Measurements from ENCODE around the gene SCP2D1. TPM values are rescaled to one million over a fixed set of nuclear protein-coding genes. Genes with fewer than 3 reads are reported as not detected.

Gene SCP2D1
- total RNA-seq, 4 donors from 2014 or later = not detected

DNA sequence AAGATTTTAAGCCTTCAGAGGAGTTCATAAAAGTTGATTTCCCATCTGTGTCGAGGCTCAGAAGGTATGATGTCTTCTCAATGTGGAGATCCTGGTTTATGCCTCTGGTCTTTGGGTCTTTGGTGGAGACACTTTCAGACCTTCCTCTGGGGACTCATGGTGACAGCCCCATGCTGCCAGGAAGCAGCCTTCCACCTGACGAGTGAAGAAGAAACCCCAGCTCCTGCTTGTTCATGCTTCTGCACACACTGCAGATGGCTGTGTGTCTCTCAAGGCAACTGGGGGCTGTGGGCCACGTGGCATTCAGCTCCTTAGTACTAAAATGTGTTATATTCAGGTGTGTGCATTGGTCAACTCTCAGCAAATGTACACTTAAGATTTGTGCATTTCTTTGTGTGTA lies 4.9 kb upstream of the SCP2D1 start:
- 58% methylated on average over 3 of the region's 3 CpGs for WGBS
- intact Hi-C loops (cut with DNase I) = no loop called here

DNA sequence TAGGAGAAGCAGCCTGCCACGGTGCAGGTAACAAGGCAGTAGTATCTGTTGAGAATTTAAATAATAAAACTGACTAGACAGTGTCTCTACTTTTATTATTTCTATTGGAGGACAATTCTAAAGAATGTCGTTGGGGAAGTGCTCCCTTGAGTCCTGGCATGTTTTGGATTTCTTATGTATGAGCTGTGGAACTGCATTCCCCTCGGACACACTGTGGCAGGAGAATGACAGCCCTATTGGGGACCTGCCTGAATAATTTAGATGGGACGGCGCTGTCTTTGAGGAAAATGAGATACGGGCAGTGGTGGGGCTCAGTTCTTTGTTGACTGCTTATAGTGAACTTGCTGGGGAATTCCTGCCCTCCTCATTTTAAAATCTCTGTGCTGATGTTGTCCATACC lies 2.4 kb upstream of the SCP2D1 start:
- TF ChIP-seq EP300 (IDR thresholded peaks at IDR 0.05) (no peak), POLR2A (IDR thresholded peaks at IDR 0.05; ENCODE audit: low read depth) (no peak), POLR2AphosphoS5 (IDR thresholded peaks at IDR 0.05) (no peak)
- TF ChIP-seq, protein P1, sequence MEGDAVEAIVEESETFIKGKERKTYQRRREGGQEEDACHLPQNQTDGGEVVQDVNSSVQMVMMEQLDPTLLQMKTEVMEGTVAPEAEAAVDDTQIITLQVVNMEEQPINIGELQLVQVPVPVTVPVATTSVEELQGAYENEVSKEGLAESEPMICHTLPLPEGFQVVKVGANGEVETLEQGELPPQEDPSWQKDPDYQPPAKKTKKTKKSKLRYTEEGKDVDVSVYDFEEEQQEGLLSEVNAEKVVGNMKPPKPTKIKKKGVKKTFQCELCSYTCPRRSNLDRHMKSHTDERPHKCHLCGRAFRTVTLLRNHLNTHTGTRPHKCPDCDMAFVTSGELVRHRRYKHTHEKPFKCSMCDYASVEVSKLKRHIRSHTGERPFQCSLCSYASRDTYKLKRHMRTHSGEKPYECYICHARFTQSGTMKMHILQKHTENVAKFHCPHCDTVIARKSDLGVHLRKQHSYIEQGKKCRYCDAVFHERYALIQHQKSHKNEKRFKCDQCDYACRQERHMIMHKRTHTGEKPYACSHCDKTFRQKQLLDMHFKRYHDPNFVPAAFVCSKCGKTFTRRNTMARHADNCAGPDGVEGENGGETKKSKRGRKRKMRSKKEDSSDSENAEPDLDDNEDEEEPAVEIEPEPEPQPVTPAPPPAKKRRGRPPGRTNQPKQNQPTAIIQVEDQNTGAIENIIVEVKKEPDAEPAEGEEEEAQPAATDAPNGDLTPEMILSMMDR (IDR thresholded peaks at IDR 0.05) = no peak
- Histone ChIP-seq H3K27me3 (no peaks in the 10 kb centered on the region), H3K9me3 (no peaks in the 10 kb centered on the region), H3K27ac (replicated peaks in 1 of 4) (no peak overlapping the region), H3K4me3 (no peak overlapping the region), H3K4me1 (no peaks in the 10 kb centered on the region), H3K36me3 (no peaks in the 10 kb centered on the region)
- DNase-seq (ENCODE audit: extremely low spot score) = no peak
- intact Hi-C loops (cut with DNase I) = no loop called here
- WGBS = 85% methylated on average over 6 of the region's 6 CpGs

More for the DNA sequence above, 4.9 kb upstream of the SCP2D1 start:
- no peak overlapping the region for H3K27ac ChIP-seq (replicated peaks in 1 of 4)
- H3K9me3 ChIP-seq = no peaks in the 10 kb centered on the region
- no peaks in the 10 kb centered on the region for H3K27me3 ChIP-seq
- no peak overlapping the region for H3K4me3 ChIP-seq
- TF ChIP-seq POLR2A (IDR thresholded peaks at IDR 0.05; ENCODE audit: low read depth) (no peak), EP300 (IDR thresholded peaks at IDR 0.05) (no peak), POLR2AphosphoS5 (IDR thresholded peaks at IDR 0.05) (no peak)
- TF ChIP-seq, protein P1 (IDR thresholded peaks at IDR 0.05) = no peak
- no peak for DNase-seq (ENCODE audit: extremely low spot score)
- H3K36me3 ChIP-seq = no peaks in the 10 kb centered on the region
- H3K4me1 ChIP-seq = no peaks in the 10 kb centered on the region

DNA sequence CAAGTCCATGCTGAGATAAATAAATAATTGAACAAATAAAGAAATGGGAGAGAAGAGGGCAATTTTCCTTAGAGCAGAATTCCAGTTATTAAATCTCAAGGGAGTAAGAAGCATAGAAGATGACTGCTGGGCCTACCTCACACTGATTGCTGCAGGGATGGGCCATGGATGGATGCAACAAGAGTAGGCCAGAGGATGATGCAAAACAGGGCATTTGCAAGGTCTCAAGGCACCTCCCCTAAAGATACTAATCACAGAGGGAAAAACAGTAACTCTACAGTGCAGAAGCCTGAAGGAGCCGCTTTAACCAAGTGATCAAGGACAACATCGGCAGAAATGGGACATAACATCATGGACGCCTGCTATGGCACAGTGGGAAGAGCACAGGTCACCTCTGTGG lies 1.7 kb upstream of the SCP2D1 start:
- WGBS = 97% methylated on average over 3 of the region's 3 CpGs
- TF ChIP-seq POLR2AphosphoS5 (IDR thresholded peaks at IDR 0.05) (no peak), POLR2A (IDR thresholded peaks at IDR 0.05; ENCODE audit: low read depth) (no peak), EP300 (IDR thresholded peaks at IDR 0.05) (no peak)
- TF ChIP-seq, protein P1 (IDR thresholded peaks at IDR 0.05) = no peak
- intact Hi-C loops (cut with DNase I) = no loop called here
- Histone ChIP-seq H3K27ac (replicated peaks in 1 of 4) (no peak overlapping the region), H3K4me3 (no peak overlapping the region), H3K9me3 (no peaks in the 10 kb centered on the region), H3K27me3 (no peaks in the 10 kb centered on the region), H3K36me3 (no peaks in the 10 kb centered on the region), H3K4me1 (no peaks in the 10 kb centered on the region)
- DNase-seq (ENCODE audit: extremely low spot score) = no peak

DNA sequence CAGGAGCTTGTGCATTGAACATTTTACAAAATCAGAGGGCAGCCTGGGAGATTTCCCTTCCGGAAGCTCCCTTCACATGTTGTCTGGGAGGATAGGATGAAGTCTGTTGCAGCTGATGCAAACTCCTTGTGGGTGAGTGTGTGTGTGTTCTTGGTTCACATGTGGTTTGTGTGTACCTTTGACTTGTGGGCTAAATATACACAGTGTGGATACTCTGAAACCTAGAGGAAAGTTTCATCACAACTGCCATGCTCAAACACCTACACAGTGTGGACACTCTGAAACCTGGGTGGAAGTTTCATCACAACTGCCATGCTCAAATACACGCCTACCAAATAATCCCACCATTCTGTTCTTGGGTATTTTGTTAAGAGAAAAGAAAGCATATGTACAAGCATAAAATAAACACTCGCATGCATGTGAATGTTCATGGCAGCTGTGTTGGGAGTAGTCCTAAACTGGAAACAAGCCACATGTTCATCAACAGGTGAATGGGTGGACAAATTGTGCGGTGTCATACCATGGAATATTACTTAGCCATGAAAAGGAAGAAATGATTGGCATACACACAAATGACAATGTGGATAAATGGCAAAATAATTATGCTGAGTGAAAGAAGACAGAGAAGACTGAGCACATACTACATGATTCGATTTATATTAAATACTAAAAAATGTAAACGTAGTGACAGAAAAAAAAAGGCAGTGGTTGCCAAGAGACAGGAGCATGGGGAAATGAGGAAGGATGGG lies 1.8 kb downstream of the SCP2D1 start:
- Histone ChIP-seq H3K9me3 (peaks cover 0 to 9% (median 3%) of the 10 kb centered on the region in 4 donors), H3K27ac (replicated peaks in 1 of 4) (no peak overlapping the region), H3K4me3 (no peak overlapping the region), H3K27me3 (no peaks in the 10 kb centered on the region), H3K36me3 (no peaks in the 10 kb centered on the region), H3K4me1 (no peaks in the 10 kb centered on the region)
- WGBS = 89% methylated on average over 6 of the region's 6 CpGs
- no peak for TF ChIP-seq EP300 (IDR thresholded peaks at IDR 0.05)
- TF ChIP-seq POLR2A (IDR thresholded peaks at IDR 0.05; ENCODE audit: low read depth) = no peak
- TF ChIP-seq, protein P1 (IDR thresholded peaks at IDR 0.05) = no peak
- no peak for TF ChIP-seq POLR2AphosphoS5 (IDR thresholded peaks at IDR 0.05)
- intact Hi-C loops (cut with DNase I) = no loop called here
- no peak for DNase-seq (ENCODE audit: extremely low spot score)

All from esophagus muscularis mucosa (tissue), 4 donors.